ENCODE measurements around the gene HMGCR.

- no peak for TF ChIP-seq CTCF (IDR thresholded peaks at IDR 0.05)
- no peak for TF ChIP-seq POLR2AphosphoS5 (IDR thresholded peaks at IDR 0.05)
Observed at GRCh38 chr5:75303419-75303818, 33.6 kb upstream of the HMGCR start.
